ENCODE data around the gene B4GALNT2.

B4GALNT2 gene

GRCh38 chr17:49216482-49216881, 83.9 kb downstream of the B4GALNT2 start:
- no peak for FAIRE-seq

- FAIRE-seq = no peak
Observed at GRCh38 chr17:49216953-49217650, 84.5 kb downstream of the B4GALNT2 start.

GRCh38 chr17:49217651-49218413, 85.3 kb downstream of the B4GALNT2 start:
- no peak for FAIRE-seq

DNA sequence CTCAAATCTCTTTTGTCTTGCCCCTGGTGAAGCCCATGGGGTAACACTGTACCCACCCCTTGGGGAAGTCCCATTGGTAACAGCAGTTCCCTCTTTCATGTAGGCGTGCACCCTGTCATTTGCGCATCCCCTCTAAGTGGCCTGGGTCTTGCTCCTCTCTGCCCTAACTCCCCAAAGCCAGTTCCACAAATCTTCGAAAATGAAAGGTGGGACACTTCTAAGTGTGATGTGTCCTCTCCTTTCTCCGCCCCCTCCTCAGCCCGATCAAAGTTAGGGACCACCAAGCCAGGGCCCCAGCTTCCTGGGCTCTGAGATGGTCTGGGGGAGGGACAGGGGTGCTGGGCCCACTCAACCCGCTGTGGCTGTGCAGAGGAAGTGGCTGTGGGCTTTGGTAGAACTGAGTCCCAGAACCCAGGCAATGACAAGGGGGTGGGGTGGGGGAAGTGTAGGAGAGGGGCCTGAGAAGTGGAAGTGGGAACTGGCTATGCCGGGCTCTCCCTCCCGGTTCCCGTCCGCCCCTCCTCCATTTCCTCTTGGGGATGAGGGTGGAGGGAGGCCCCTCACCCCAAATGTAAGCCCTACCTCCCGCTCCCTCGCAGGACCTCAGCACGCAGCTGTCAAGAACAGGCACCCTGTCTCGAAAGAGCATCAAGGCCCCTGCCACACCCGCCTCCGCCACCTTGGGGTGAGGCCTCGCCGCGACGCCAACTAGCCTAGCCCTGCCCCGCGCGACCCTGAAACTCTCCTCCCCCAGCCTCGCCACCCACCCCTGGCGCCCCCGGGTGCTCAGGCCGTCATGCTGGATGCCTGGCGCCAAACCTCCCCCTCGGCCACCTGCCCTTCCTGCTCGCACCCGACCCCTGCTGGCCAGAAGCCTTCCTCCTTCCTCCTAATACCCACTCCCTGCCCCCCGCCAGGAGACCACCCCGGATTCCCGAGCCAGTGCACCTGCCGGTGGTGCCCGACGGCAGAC, 86.7 kb downstream of the B4GALNT2 start:
- FAIRE-seq = no peak

- no peak for FAIRE-seq
Observed at GRCh38 chr17:49219987-49220386, 87.4 kb downstream of the B4GALNT2 start.

DNA sequence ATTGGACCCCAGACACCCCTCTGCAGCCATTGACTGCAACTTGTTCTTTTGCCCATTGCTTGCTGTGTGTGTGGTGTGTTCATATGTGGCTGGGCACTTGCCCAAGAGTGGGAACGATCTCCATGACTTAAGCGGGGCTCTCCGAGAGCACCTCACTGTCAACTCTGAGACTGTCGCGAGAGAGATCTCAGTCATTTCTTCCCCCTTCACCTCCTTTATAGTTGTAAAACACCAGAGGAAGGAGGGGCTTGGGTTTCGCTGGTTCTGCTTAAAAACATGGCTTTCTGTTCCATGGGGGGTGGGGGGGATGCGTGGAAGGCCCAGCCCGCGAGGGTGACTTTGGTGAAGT, 90.6 kb downstream of the B4GALNT2 start:
- FAIRE-seq = no peak

GRCh38 chr17:49223517-49224197, 91.1 kb downstream of the B4GALNT2 start:
- FAIRE-seq = no peak

- no peak for FAIRE-seq
Observed at GRCh38 chr17:49224198-49224996, 91.8 kb downstream of the B4GALNT2 start.

DNA sequence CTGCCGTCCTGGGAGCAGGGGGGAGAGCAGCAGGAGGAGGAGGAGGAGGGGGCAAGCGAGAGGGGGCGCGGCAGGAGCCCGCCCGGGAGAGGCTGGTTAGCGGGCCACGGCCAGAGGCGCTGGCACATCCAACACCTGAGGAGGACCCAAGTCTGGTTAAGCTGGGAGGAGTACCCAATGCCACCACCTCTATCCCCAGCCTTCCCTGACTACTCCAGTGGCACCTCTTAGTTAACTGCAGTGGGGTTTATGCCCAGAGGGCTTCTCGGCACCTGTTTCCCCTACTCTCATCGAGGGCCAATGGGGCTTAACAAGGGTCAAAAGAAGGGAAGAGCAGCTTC, 92.4 kb downstream of the B4GALNT2 start:
- FAIRE-seq = no peak

DNA sequence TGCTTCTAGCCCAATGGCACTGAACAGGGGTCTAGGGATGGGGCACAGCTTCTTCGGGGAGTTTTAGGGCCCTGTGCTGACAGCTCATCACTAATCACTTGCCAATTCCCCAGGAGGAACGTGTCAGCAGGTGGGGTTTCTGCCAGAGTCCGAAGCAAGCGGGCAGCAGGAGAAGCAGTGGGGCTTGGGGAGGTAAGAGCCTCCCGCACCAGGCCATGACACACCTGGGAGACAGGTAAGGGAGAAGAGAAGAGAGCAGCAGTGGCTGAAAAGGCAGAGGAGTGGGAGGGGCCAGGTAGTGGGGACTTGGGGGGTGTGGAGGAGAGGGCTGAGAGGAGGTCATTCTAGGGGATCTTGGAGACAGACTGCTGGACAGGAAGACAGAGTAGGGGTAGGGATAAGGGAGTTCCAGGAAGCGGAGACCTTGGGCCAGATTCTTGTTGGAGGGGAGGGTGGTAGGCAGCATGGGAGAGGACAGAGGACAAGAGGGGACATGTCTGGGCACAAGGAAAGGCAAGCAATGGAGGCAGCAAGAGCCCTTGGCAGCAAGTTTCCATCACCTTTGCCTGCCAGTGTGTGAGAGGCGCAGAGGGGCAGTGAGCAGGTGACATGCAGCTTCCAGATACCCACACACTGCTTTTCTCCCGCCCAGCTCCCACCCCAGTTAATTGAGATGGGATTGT, 93.1 kb downstream of the B4GALNT2 start:
- FAIRE-seq = no peak
